K562 (cell line): Measurements from ENCODE around the gene HOXC5. TPM values are rescaled to one million over a fixed set of nuclear protein-coding genes. Genes with fewer than 3 reads are reported as not detected.

ENCODE experiments used
- ATAC-seq: fragments of 200-7000 bp; cut with Tn5 transposase; 3 replicates; pipeline ENCODE4 v1.9.1; 2020; ENCODE audit warnings: moderate library complexity
- BruUV-seq: library from RNA; stranded (reverse); fragments of 400-500 nt; replicated peaks from 2 replicates; lab custom pipeline; 2021; lab: Mats Ljungman, UMichigan
- CTCF ChIA-PET: fragments of 300-600 bp; formaldehyde crosslinking; extraction: SDS; loops from one replicate; lab custom pipeline; 2021; ENCODE audit warnings: low intra/inter-chr PET ratio; lab: Yijun Ruan, JAX
- POLR2A ChIA-PET: fragments of 300-600, 350-650 bp; sonication (Branson Sonifier 250); formaldehyde crosslinking; extraction: SDS; loops from one replicate; lab custom pipeline; 2021; ENCODE audit warnings: antibody characterized with exemption, inconsistent platforms; lab: Yijun Ruan, JAX
- DNase-seq, 4 experiments: peaks; one replicate each; pipeline versions ENCODE4 v3.0.0 to v3.0.0-alpha.2; 2011 to 2018; ENCODE audit warnings: low spot score in 3 of 4, mixed read lengths in 3 of 4; ENCODE audit errors: extremely low read depth in 1 of 4
- FAIRE-seq: peaks from 2 replicates; lab custom pipeline; 2011; peaks lifted over from hg19 to GRCh38; lab: Jason Lieb, UNC
- H2AFZ ChIP-seq: 2 replicates; pipeline ENCODE4 v1.6.0; 2011; ENCODE audit warnings: low read depth, low read length, control low read depth, inconsistent platforms
- H3K27ac ChIP-seq: fragments of 200-600 bp; 3 replicates; pipeline ENCODE4 v1.8.0; 2011; ENCODE audit warnings: low read depth, mild to moderate bottlenecking, control low read depth, inconsistent platforms, low read length, moderate library complexity, mixed read lengths; ENCODE audit errors: extremely low read depth
- H3K27me3 ChIP-seq, 2 experiments: fragments of 300-600 bp in 1 of 2; 2 replicates in 1 of 2; 3 replicates in 1 of 2; pipeline versions ENCODE4 v1.6.0 to v1.8.0; 2011; ENCODE audit warnings: inconsistent platforms in 2 of 2, low read length in 2 of 2, mild to moderate bottlenecking in 1 of 2, mixed read lengths in 1 of 2, moderate library complexity in 1 of 2; ENCODE audit not compliant: control insufficient read depth in 2 of 2, insufficient read depth in 2 of 2
- H3K36me3 ChIP-seq: fragments of 300-600 bp; 3 replicates; pipeline ENCODE4 v1.8.0; 2011; ENCODE audit warnings: mild to moderate bottlenecking, low read length, inconsistent platforms; ENCODE audit not compliant: control insufficient read depth, insufficient read depth
- H3K4me1 ChIP-seq, 2 experiments: fragments of 200-600 bp in 1 of 2; replicated peaks in 1 of 2; 2 replicates in 1 of 2; 3 replicates in 1 of 2; pipeline versions ENCODE4 v1.5.1 to v1.8.0; 2011; ENCODE audit warnings: inconsistent platforms in 2 of 2, low read length in 2 of 2, mild to moderate bottlenecking in 1 of 2, mixed read lengths in 1 of 2, moderate library complexity in 1 of 2; ENCODE audit not compliant: control insufficient read depth in 2 of 2, insufficient read depth in 2 of 2
- H3K4me2 ChIP-seq: 2 replicates; pipeline ENCODE4 v1.6.1; 2011; ENCODE audit warnings: low read length, control low read depth, inconsistent platforms, mixed read lengths; ENCODE audit not compliant: insufficient read depth
- H3K4me3 ChIP-seq: fragments of 200-600 bp; sonication (generic), shearing (Covaris generic); 2 replicates; pipeline ENCODE4 v1.5.1; 2016; ENCODE audit warnings: control low read depth, inconsistent platforms
- H3K79me2 ChIP-seq: fragments of 200-600 bp; 3 replicates; pipeline ENCODE4 v1.8.0; 2011; ENCODE audit warnings: low read length, inconsistent platforms; ENCODE audit not compliant: control insufficient read depth, insufficient read depth
- H3K9ac ChIP-seq, 2 experiments: 2 replicates each; pipeline versions ENCODE4 v1.6.0 to v1.6.1; 2011; ENCODE audit warnings: low read depth in 2 of 2, low read length in 2 of 2, control low read depth in 1 of 2, inconsistent platforms in 1 of 2, mild to moderate bottlenecking in 1 of 2, mixed read lengths in 1 of 2; ENCODE audit not compliant: insufficient read depth in 1 of 2
- H3K9me1 ChIP-seq: one replicate; pipeline ENCODE4 v1.6.0; 2011; ENCODE audit warnings: inconsistent platforms, mild to moderate bottlenecking, low read length, moderate library complexity; ENCODE audit not compliant: control insufficient read depth, insufficient read depth
- H3K9me3 ChIP-seq: replicated peaks from 2 replicates; pipeline ENCODE4 v1.5.1; 2011; ENCODE audit warnings: low read depth, low read length, inconsistent platforms; ENCODE audit not compliant: control insufficient read depth, insufficient read depth
- H4K20me1 ChIP-seq: replicated peaks from 2 replicates; pipeline ENCODE4 v1.6.1; 2011; ENCODE audit warnings: low read length, inconsistent platforms, mixed read lengths; ENCODE audit not compliant: control insufficient read depth, insufficient read depth
- CTBP1 ChIP-seq: fragments of 450-650 bp; IDR thresholded peaks from 2 replicates; pipeline ENCODE4 v1.6.1; 2016; ENCODE audit warnings: borderline replicate concordance
- E2F3 ChIP-seq: fragments of 250-450 bp; sonication (Bioruptor Pico); IDR thresholded peaks from 2 replicates; pipeline ENCODE4 v1.4.0; 2020; ENCODE audit warnings: mild to moderate bottlenecking
- ELF2 ChIP-seq: fragments of 250-450 bp; sonication (Bioruptor Pico); IDR thresholded peaks from 2 replicates; pipeline ENCODE4 v1.5.0; 2021; ENCODE audit warnings: mild to moderate bottlenecking
- ID3 ChIP-seq, 2 experiments: fragments of 250-450 bp in 1 of 2; fragments of 450-650 bp in 1 of 2; sonication (Bioruptor Pico) in 1 of 2; IDR thresholded peaks; 2 replicates each; pipeline versions ENCODE4 v1.6.1 to v1.8.0; 2016 to 2021; ENCODE audit warnings: mild to moderate bottlenecking in 2 of 2, moderate library complexity in 2 of 2, missing compliant biosample characterization in 1 of 2, missing genetic modification characterization in 1 of 2
- JUN ChIP-seq, 2 experiments: sonication (generic) in 1 of 2; formaldehyde crosslinking in 1 of 2; IDR thresholded peaks; 2 replicates each; pipeline versions ENCODE4 v1.6.1 to v1.8.0; 2012 to 2022; ENCODE audit warnings: borderline replicate concordance in 2 of 2, mild to moderate bottlenecking in 2 of 2, improper control_type of control experiment in 1 of 2, low read depth in 1 of 2, low read length in 1 of 2, missing genetic modification reagents in 1 of 2
- MAFF ChIP-seq: IDR thresholded peaks from 2 replicates; pipeline ENCODE4 v1.6.1; 2012; ENCODE audit warnings: low read length, improper control_type of control experiment
- NR2C2 ChIP-seq, 2 experiments: fragments of 200-800 bp in 1 of 2; sonication (Bioruptor generic) in 1 of 2; sonication (generic) in 1 of 2; formaldehyde crosslinking in 1 of 2; IDR thresholded peaks; 2 replicates each; pipeline versions ENCODE4 v1.6.1 to v1.8.0; 2016 to 2022; ENCODE audit warnings: mild to moderate bottlenecking in 1 of 2, missing compliant biosample characterization in 1 of 2, missing genetic modification characterization in 1 of 2, missing genetic modification reagents in 1 of 2
- SOX6 ChIP-seq: fragments of 450-650 bp; IDR thresholded peaks from 2 replicates; pipeline ENCODE4 v1.6.1; 2014; ENCODE audit warnings: mild to moderate bottlenecking
- TEAD4 ChIP-seq, 2 experiments: sonication (generic) in 1 of 2; formaldehyde crosslinking in 1 of 2; IDR thresholded peaks; 2 replicates each; pipeline versions ENCODE4 v1.6.1 to v1.8.0; 2012 to 2022; ENCODE audit warnings: borderline replicate concordance in 1 of 2, inconsistent platforms in 1 of 2, low read length in 1 of 2, mild to moderate bottlenecking in 1 of 2, missing genetic modification reagents in 1 of 2
- ZBTB8A ChIP-seq: fragments of 450-650 bp; IDR thresholded peaks from 2 replicates; pipeline ENCODE4 v1.6.1; 2018; ENCODE audit warnings: mild to moderate bottlenecking, moderate library complexity; ENCODE audit not compliant: partially characterized antibody
- ZFP30 ChIP-seq: fragments of 250-450 bp; sonication (Bioruptor Pico); IDR thresholded peaks from 2 replicates; pipeline ENCODE4 v1.8.0; 2022; ENCODE audit warnings: moderate library complexity, mild to moderate bottlenecking, inconsistent platforms, borderline replicate concordance
- ZNF184 ChIP-seq: sonication (generic); formaldehyde crosslinking; IDR thresholded peaks from 2 replicates; pipeline ENCODE4 v1.5.0; 2020; ENCODE audit warnings: missing genetic modification reagents
- WGBS: fragments of 100-300 bp; shearing (Covaris generic); methylation state at CpG from one replicate; pipeline ENCODE4 v1.1.6; 2016; ENCODE audit warnings: low coverage, mixed read lengths; ENCODE audit not compliant: insufficient coverage; ENCODE audit errors: missing lambda C conversion rate; 5-methylcytosine and 5-hydroxymethylcytosine counted together
- in situ Hi-C: fragments of 300-500 bp; cut with MboI; formaldehyde crosslinking; loops from 4 replicates; pipeline ENCODE4 v1.15.0; 2018; ENCODE audit warnings: inconsistent platforms, mixed read lengths
- intact Hi-C: fragments of 100-400 bp; cut with micrococcal nuclease; formaldehyde crosslinking; loops from 2 replicates; pipeline ENCODE4 v1.14.2; 2022
- polyA plus RNA-seq, 8 experiments: library from polyadenylated mRNA; depleted of rRNA in 4 of 8; stranded (reverse) in 5 of 8; unstranded in 3 of 8; fragments of >200 nt; fragmentation: Nextera tagmentation in 2 of 8; fragmentation: Illumina TruSeq in 1 of 8; extraction: Ambion mirVana in 2 of 8; extraction: Trizol in 1 of 8; gene quantifications; 2 replicates each; pipeline versions ENCODE4 v1.2.1 to v1.2.3, GENCODE V29; 2011 to 2014; ENCODE audit warnings: inconsistent platforms in 1 of 8, missing spikeins in 1 of 8
- total RNA-seq, 7 experiments: library from RNA; depleted of rRNA in 6 of 7; stranded (reverse); fragments of >200 nt in 6 of 7; fragmentation: Illumina TruSeq in 2 of 7; extraction: Trizol in 2 of 7; gene quantifications; 2 replicates each; pipeline versions ENCODE4 v1.2.1 to v1.2.3, GENCODE V29; 2011 to 2021; ENCODE audit warnings: low replicate concordance in 1 of 7
- TF ChIP-seq, protein P1 (sequence below): fragments of 250-450 bp; sonication (Bioruptor Pico); IDR thresholded peaks from 2 replicates; pipeline ENCODE4 v1.4.0; 2020; ENCODE audit warnings: mild to moderate bottlenecking, moderate library complexity
- TF ChIP-seq, protein P2 (sequence below), 2 experiments: IDR thresholded peaks; 2 replicates each; pipeline ENCODE4 v1.6.1; 2011; ENCODE audit warnings: borderline replicate concordance in 1 of 2, control low read depth in 1 of 2, low read depth in 1 of 2, low read length in 1 of 2, mild to moderate bottlenecking in 1 of 2, mixed read lengths in 1 of 2, moderate library complexity in 1 of 2; ENCODE audit not compliant: insufficient read depth in 1 of 2, insufficient read length in 1 of 2, poor library complexity in 1 of 2, severe bottlenecking in 1 of 2; ENCODE audit errors: extremely low read depth in 1 of 2
- TF ChIP-seq, protein P3 (sequence below): IDR thresholded peaks from 2 replicates; pipeline ENCODE4 v1.6.1; 2014; ENCODE audit warnings: antibody characterized with exemption

HOXC5 gene
- total and polyA plus RNA-seq, 9 of the 15 experiments (the other 6 are each of a cell fraction or from before 2014, with no cell fraction given) = 0.10 to 0.44 (median 0.18) TPM; not detected in 4

DNA sequence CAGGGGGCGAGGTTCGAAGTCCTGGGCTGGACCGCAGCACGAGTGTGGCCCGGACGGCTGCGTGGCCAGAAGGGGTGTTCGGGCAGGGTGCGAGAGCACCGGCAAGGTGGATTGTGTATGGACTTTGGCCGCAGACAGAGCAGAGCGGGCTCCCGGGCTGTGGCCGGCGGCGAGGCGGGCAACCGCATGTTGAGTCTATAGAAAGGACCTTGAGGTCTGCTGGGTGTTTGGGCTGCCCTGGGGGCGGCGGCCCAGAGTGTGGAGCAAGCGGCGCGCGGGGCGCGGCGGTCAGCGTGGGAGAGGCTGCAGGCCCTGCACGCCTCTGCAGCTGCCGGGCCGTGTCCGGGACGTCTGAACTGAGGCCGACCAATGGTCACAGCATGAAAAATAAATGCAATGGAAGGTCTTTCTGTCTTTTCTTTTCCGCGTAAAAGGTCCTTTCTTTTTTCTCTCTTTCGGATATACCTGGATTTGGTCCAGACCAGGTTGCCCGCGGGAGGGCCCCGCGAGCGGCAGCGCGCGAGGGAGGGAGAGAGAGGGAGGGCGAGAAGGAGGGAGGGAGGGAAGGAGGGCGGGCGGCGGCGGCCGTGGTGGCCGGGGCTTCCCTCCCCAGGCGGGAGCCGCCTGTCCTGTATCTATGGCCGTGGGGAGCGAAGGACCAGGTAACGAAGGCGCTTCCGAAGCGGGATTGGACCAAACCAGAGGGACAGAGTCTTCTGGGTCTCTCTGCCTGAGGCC, 38.4 kb upstream of the HOXC5 start:
- H3K27ac ChIP-seq = peak overlapping the region; percentile 94
- ATAC-seq (peak; percentile 55), DNase-seq (peak; percentile 65 to 75 (median 72)), FAIRE-seq (no peak)
- no peaks in the 10 kb centered on the region for H3K36me3 ChIP-seq
- H3K9me3 ChIP-seq = no peaks in the 10 kb centered on the region
- H3K4me1 ChIP-seq = peaks cover 41 to 68% of the 10 kb centered on the region in 2 experiments
- WGBS = 2% methylated on average over 20 of the region's 60 CpGs
- peak overlapping the region; percentile 87 to 96 for H3K9ac ChIP-seq
- peaks cover 0 to 10% of the 10 kb centered on the region in 2 experiments; a peak in 2 of 5 replicates for H3K27me3 ChIP-seq
- peaks cover 27% of the 10 kb centered on the region for H3K79me2 ChIP-seq
- POLR2A ChIA-PET = interaction anchor here (1.2 to 1.9 kb wide), 2 partner anchors 23 to 213 kb away, joined by 4 read pairs; no protein-coding TSS in a partner anchor
- CTCF ChIA-PET = no interaction called here
- intact Hi-C loops (no loop called here), in situ Hi-C loops (no loop called here)
- peak overlapping the region; percentile 93 for H2AFZ ChIP-seq
- BruUV-seq = no TSS peak
- H3K9me1 ChIP-seq = no peaks in the 10 kb centered on the region
- peak overlapping the region; percentile 92 for H3K4me2 ChIP-seq
- no peaks in the 10 kb centered on the region for H4K20me1 ChIP-seq
- H3K4me3 ChIP-seq = peak overlapping the region; percentile 61
- TF ChIP-seq ZBTB8A (no peak), JUN (IDR thresholded peaks at IDR 0.05; ENCODE audit: borderline replicate concordance, low read depth, low read length) (no peak), JUN (CRISPR knock-in tag; IDR thresholded peaks at IDR 0.05; ENCODE audit: borderline replicate concordance) (no peak), CTBP1 (no peak), ZNF184 (CRISPR knock-in tag) (no peak), MAFF (no peak), E2F3 (CRISPR knock-in tag) (no peak), ZFP30 (CRISPR knock-in tag) (no peak), SOX6 (peak; percentile 68), NR2C2 (CRISPR knock-in tag; IDR thresholded peaks at IDR 0.05) (no peak), NR2C2 (tag; IDR thresholded peaks at IDR 0.05) (no peak), ELF2 (no peak), TEAD4 (IDR thresholded peaks at IDR 0.05; ENCODE audit: low read length) (no peak), TEAD4 (CRISPR knock-in tag; IDR thresholded peaks at IDR 0.05; ENCODE audit: borderline replicate concordance) (no peak), ID3 (CRISPR knock-in tag; IDR thresholded peaks at IDR 0.05) (no peak), ID3 (tag; IDR thresholded peaks at IDR 0.05) (no peak)
- TF ChIP-seq, protein P1, sequence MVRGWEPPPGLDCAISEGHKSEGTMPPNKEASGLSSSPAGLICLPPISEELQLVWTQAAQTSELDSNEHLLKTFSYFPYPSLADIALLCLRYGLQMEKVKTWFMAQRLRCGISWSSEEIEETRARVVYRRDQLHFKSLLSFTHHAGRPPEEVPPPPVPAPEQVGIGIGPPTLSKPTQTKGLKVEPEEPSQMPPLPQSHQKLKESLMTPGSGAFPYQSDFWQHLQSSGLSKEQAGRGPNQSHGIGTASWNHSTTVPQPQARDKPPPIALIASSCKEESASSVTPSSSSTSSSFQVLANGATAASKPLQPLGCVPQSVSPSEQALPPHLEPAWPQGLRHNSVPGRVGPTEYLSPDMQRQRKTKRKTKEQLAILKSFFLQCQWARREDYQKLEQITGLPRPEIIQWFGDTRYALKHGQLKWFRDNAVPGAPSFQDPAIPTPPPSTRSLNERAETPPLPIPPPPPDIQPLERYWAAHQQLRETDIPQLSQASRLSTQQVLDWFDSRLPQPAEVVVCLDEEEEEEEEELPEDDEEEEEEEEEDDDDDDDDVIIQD (CRISPR knock-in tag) = no peak
- TF ChIP-seq, protein P2, sequence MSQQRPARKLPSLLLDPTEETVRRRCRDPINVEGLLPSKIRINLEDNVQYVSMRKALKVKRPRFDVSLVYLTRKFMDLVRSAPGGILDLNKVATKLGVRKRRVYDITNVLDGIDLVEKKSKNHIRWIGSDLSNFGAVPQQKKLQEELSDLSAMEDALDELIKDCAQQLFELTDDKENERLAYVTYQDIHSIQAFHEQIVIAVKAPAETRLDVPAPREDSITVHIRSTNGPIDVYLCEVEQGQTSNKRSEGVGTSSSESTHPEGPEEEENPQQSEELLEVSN (IDR thresholded peaks at IDR 0.05; ENCODE audit: borderline replicate concordance in 1 of 2, extremely low read depth in 1 of 2, insufficient read depth in 1 of 2, insufficient read length in 1 of 2, low read depth in 1 of 2, low read length in 1 of 2, poor library complexity in 1 of 2, severe bottlenecking in 1 of 2) = peak; percentile 5 to 82
- TF ChIP-seq, protein P3, sequence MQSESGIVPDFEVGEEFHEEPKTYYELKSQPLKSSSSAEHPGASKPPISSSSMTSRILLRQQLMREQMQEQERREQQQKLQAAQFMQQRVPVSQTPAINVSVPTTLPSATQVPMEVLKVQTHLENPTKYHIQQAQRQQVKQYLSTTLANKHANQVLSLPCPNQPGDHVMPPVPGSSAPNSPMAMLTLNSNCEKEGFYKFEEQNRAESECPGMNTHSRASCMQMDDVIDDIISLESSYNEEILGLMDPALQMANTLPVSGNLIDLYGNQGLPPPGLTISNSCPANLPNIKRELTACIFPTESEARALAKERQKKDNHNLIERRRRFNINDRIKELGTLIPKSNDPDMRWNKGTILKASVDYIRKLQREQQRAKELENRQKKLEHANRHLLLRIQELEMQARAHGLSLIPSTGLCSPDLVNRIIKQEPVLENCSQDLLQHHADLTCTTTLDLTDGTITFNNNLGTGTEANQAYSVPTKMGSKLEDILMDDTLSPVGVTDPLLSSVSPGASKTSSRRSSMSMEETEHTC = no peak
